Measurements from ENCODE around the gene TIFAB.

TIFAB gene

DNA sequence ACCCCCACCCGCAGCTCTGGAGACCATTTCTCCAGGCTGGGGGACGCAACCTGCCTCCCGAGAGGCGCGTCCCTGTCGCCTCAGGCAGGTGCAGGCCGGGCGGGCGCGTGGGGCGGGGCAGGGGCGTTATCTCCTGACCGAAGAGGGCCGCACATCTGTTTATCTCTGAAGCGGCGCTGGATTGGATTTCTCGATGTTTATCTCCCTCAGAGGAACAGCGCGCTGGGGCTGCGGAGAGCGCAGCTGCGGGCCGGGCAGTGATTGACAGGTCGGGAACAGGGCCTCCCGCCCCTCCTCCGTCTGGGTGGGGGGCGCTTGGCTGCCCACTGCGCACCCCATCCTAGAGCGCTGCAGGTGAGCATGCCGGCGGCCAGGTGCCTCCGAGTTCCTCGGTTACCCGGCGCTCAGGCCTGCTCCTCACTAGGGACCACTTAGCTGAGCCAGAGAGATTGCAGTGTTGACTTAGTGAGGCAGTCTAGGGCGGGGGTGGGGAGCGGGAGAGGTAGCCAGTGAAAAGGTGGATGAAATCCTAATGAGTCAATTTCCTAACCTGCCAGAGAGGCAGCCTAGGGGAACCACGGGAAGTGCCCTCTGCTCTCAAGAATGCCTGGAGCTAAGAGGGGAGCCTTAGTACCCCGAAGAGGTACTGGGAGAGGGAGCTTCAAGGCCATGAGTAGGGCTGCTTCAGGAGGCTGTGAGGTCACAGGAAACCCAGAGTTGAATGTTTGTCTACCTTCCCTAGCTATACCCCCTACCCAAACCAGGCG is 39.6 kb upstream of the TIFAB start:
- Histone ChIP-seq H3K9me3 (ENCODE audit: insufficient read depth, low read length, severe bottlenecking) (no peaks in the 10 kb centered on the region), H4K20me1 (ENCODE audit: insufficient read depth, low read length) (no peaks in the 10 kb centered on the region; the same call in 1 of the 2 replicates), H3K36me3 (ENCODE audit: insufficient read depth, low read length) (no peaks in the 10 kb centered on the region), H3K4me2 (ENCODE audit: insufficient read depth, low read length) (no peak overlapping the region), H3K27me3 (ENCODE audit: insufficient read depth, low read length, poor library complexity) (peaks cover 10% of the 10 kb centered on the region), H3K4me1 (ENCODE audit: insufficient read depth, low read length) (no peaks in the 10 kb centered on the region), H3K27ac (ENCODE audit: low read length) (no peak overlapping the region), H3K9ac (ENCODE audit: low read depth, low read length) (no peak overlapping the region), H3K79me2 (ENCODE audit: insufficient read depth, low read length) (no peaks in the 10 kb centered on the region), H2AFZ (ENCODE audit: low read depth, low read length) (no peak overlapping the region), H3K4me3 (ENCODE audit: low read depth in 1 of 2, low read length in 2 of 2) (no peak overlapping the region)
- TF ChIP-seq EZH2 (IDR thresholded peaks at IDR 0.05; ENCODE audit: borderline replicate concordance, low read depth, low read length, severe bottlenecking): no peak
- TF ChIP-seq CTCF (IDR thresholded peaks at IDR 0.05; ENCODE audit: borderline replicate concordance, extremely low read depth, low read length, poor library complexity, severe bottlenecking): no peak
- no peak for ATAC-seq (ENCODE audit: insufficient read depth, low read depth)
- DNase-seq: no peak

- DNase-seq (no peak), ATAC-seq (ENCODE audit: insufficient read depth, low read depth) (no peak)
- TF ChIP-seq EZH2 (IDR thresholded peaks at IDR 0.05; ENCODE audit: borderline replicate concordance, low read depth, low read length, severe bottlenecking) (no peak), CTCF (IDR thresholded peaks at IDR 0.05; ENCODE audit: borderline replicate concordance, extremely low read depth, low read length, poor library complexity, severe bottlenecking) (no peak)
- no peaks in the 10 kb centered on the region for H3K9me3 ChIP-seq (ENCODE audit: insufficient read depth, low read length, severe bottlenecking)
- peaks cover 8% of the 10 kb centered on the region for H3K27me3 ChIP-seq (ENCODE audit: insufficient read depth, low read length, poor library complexity)
- no peaks in the 10 kb centered on the region for H3K36me3 ChIP-seq (ENCODE audit: insufficient read depth, low read length)
- no peak overlapping the region for H3K27ac ChIP-seq (ENCODE audit: low read length)
- no peaks in the 10 kb centered on the region for H4K20me1 ChIP-seq (ENCODE audit: insufficient read depth, low read length)
- no peak overlapping the region for H2AFZ ChIP-seq (ENCODE audit: low read depth, low read length)
- no peaks in the 10 kb centered on the region for H3K79me2 ChIP-seq (ENCODE audit: insufficient read depth, low read length)
- no peak overlapping the region for H3K4me3 ChIP-seq (ENCODE audit: low read depth in 1 of 2, low read length in 2 of 2)
- H3K4me2 ChIP-seq (ENCODE audit: insufficient read depth, low read length): no peak overlapping the region
- H3K4me1 ChIP-seq (ENCODE audit: insufficient read depth, low read length): no peaks in the 10 kb centered on the region
- H3K9ac ChIP-seq (ENCODE audit: low read depth, low read length): no peak overlapping the region
Observed at GRCh38 chr5:135491038-135491551, 38.9 kb upstream of the TIFAB start.

DNA sequence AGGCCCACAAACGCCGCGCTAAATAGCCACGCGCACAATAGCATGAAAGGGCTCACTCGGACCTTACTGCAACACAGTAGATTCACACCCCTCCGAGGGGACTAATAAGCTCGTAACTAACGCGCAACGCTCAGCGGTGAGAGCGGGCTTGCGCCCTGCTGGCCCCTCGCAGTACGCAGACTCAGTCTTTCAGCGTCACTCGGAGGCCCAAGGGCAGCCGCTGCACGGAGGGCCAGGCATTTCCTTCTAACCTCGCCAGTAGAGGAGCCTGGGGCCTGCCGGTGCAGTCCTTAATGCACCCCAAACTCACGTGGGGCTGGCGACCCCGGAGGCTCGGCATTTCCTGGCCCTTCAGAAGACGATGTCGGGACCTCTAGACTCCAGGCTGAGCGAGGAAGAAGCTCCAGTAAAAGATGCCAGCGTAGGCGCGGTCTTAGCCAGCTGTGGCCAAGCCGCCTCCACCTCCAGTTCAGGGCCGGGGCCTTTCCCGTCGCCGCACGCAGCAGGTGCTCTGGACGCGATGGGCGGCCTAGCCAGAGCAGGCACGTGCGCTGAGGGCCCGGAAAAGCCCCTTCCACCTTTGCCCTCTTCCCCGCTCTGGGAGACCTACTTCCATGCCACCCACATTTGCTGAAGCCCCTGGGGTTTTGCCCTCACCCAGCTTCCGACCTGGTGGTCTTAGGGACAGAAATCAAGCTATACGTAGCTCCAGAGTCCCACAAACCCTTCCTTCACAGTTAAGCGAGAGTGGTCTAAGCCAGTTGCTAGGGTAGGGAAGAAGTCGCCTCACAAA is 38.3 kb upstream of the TIFAB start:
- Histone ChIP-seq H3K36me3 (ENCODE audit: insufficient read depth, low read length) (no peaks in the 10 kb centered on the region), H3K4me2 (ENCODE audit: insufficient read depth, low read length) (no peak overlapping the region), H3K4me3 (ENCODE audit: low read depth in 1 of 2, low read length in 2 of 2) (no peak overlapping the region), H2AFZ (ENCODE audit: low read depth, low read length) (no peak overlapping the region), H3K79me2 (ENCODE audit: insufficient read depth, low read length) (no peaks in the 10 kb centered on the region), H3K4me1 (ENCODE audit: insufficient read depth, low read length) (no peaks in the 10 kb centered on the region), H3K27me3 (ENCODE audit: insufficient read depth, low read length, poor library complexity) (peaks cover 11% of the 10 kb centered on the region), H3K9ac (ENCODE audit: low read depth, low read length) (no peak overlapping the region), H4K20me1 (ENCODE audit: insufficient read depth, low read length) (no peaks in the 10 kb centered on the region), H3K9me3 (ENCODE audit: insufficient read depth, low read length, severe bottlenecking) (no peaks in the 10 kb centered on the region), H3K27ac (ENCODE audit: low read length) (no peak overlapping the region)
- TF ChIP-seq CTCF (IDR thresholded peaks at IDR 0.05; ENCODE audit: borderline replicate concordance, extremely low read depth, low read length, poor library complexity, severe bottlenecking) (no peak), EZH2 (IDR thresholded peaks at IDR 0.05; ENCODE audit: borderline replicate concordance, low read depth, low read length, severe bottlenecking) (no peak)
- ATAC-seq (ENCODE audit: insufficient read depth, low read depth): no peak
- DNase-seq: no peak

Data from DND-41 (cell line).